ENCODE results near the gene ADAM8. TPM values are rescaled to one million over a fixed set of nuclear protein-coding genes. Genes with fewer than 3 reads are reported as not detected.

ADAM8 gene
- polyA plus RNA-seq, 1 of the 3 experiments (the other 2 are of a cell fraction): 1.7 TPM

DNA sequence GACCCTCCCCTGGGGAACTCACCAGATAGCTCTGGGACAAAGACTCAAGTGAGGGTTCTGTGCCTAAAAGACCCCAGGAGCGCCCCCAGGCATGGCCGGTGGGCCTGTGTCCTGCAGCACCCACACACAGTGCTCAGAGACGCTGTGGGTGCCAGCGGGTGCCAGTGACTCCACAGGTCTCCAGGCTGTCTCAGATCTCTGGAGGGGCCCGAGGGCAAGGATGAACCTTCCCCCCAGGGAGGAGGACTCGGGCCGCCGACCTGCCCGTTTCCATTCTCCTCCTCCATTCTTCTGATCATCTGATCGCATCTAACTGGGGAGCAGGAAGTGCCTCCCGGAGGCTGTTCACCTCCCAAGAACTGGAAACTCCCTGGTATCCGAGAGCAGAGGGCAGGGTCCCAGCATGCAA is 980 bp downstream of the ADAM8 start (continued):
- TF ChIP-seq, protein P1, sequence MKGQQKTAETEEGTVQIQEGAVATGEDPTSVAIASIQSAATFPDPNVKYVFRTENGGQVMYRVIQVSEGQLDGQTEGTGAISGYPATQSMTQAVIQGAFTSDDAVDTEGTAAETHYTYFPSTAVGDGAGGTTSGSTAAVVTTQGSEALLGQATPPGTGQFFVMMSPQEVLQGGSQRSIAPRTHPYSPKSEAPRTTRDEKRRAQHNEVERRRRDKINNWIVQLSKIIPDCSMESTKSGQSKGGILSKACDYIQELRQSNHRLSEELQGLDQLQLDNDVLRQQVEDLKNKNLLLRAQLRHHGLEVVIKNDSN (IDR thresholded peaks at IDR 0.05; ENCODE audit: borderline replicate concordance, low read depth): no peak
- TF ChIP-seq NRF1 (IDR thresholded peaks at IDR 0.05; ENCODE audit: low read depth, low read length): no peak
- no peak for TF ChIP-seq POLR2AphosphoS5 (IDR thresholded peaks at IDR 0.05; ENCODE audit: low read depth, low read length)

DNA sequence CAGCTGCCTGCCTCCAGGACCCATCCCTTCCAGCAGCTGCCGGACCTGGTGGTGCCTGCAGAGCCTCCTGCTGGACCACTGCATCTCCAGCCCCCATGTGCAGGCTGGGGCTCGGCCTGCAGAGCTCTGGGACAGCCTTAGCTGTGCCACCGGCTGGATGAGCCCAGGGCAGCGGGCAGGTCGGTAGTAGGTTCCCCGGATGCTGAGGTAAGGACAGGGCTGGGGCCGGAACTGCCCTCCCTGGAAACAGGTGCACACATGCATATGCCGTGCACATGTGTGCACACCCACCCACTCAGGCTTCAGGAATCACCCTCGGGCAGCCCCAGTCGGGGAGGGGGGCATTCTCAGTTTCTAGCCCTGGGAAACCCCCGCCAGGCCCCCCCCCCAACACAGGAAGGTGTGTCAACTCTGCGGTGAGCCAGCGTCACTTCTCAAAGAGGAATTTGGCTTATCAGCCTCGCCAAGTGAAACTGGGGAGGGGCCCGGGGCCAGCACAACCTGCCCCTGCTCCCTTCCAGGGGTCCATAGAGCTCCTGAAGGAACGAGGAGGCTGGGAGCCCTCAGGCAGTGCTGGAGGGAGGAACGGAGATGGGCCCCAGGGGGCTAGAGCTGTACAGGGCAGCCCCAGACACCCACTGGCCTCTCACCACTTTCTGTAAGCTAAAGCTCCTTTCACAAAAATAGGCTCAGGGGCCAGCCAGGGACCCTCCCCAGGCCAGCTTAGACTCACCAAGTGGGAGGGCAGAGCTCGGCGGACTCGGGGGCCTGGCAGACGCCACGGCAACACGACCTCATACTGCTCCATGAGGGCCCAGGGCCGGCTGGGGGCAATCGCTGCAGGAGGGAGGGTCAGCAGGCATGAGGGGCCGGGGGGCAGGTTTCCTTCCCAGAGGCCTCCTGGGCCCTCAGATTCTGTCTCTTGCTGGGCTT is 1.7 kb downstream of the ADAM8 start:
- Histone ChIP-seq H2AFZ (ENCODE audit: low read depth) (no peak overlapping the region), H3F3A (replicated peaks; ENCODE audit: insufficient read depth) (no peaks in the 10 kb centered on the region), H3K4me3 (ENCODE audit: low read depth in 2 of 2, low read length in 1 of 2) (no peak overlapping the region), H3K27me3 (ENCODE audit: insufficient read depth) (no peaks in the 10 kb centered on the region), H3K36me3 (replicated peaks in 1 of 2; ENCODE audit: control insufficient read depth in 1 of 2, insufficient read depth in 2 of 2, low read length in 1 of 2) (peaks cover 0 to 13% of the 10 kb centered on the region in 2 experiments), H3K27ac (ENCODE audit: low read depth in 2 of 2, low read length in 1 of 2) (no peak overlapping the region), H3K4me1 (ENCODE audit: control insufficient read depth in 1 of 2, insufficient read depth in 2 of 2, low read depth in 1 of 2, low read length in 1 of 2) (no peaks in the 10 kb centered on the region; a peak in 1 of 4 replicates), H3K9ac (no peak overlapping the region), H3K9me2 (no peaks in the 10 kb centered on the region), H4K20me1 (ENCODE audit: insufficient read depth) (no peaks in the 10 kb centered on the region; the same call in 1 of the 2 replicates), H3K79me2 (ENCODE audit: insufficient read depth) (no peaks in the 10 kb centered on the region), H3K9me3 (no peaks in the 10 kb centered on the region), H3K4me2 (no peak overlapping the region)
- ChIA-PET CTCF (interaction anchor here (0.7 kb wide), 1 partner anchor 439 kb away, joined by 3 read pairs; no protein-coding TSS in a partner anchor), POLR2A (no interaction called here)
- no peak for DNase-seq
- TF ChIP-seq, protein P2, sequence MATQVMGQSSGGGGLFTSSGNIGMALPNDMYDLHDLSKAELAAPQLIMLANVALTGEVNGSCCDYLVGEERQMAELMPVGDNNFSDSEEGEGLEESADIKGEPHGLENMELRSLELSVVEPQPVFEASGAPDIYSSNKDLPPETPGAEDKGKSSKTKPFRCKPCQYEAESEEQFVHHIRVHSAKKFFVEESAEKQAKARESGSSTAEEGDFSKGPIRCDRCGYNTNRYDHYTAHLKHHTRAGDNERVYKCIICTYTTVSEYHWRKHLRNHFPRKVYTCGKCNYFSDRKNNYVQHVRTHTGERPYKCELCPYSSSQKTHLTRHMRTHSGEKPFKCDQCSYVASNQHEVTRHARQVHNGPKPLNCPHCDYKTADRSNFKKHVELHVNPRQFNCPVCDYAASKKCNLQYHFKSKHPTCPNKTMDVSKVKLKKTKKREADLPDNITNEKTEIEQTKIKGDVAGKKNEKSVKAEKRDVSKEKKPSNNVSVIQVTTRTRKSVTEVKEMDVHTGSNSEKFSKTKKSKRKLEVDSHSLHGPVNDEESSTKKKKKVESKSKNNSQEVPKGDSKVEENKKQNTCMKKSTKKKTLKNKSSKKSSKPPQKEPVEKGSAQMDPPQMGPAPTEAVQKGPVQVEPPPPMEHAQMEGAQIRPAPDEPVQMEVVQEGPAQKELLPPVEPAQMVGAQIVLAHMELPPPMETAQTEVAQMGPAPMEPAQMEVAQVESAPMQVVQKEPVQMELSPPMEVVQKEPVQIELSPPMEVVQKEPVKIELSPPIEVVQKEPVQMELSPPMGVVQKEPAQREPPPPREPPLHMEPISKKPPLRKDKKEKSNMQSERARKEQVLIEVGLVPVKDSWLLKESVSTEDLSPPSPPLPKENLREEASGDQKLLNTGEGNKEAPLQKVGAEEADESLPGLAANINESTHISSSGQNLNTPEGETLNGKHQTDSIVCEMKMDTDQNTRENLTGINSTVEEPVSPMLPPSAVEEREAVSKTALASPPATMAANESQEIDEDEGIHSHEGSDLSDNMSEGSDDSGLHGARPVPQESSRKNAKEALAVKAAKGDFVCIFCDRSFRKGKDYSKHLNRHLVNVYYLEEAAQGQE (IDR thresholded peaks at IDR 0.05; ENCODE audit: low read depth, low read length): no peak
- TF ChIP-seq EP300 (IDR thresholded peaks at IDR 0.05; ENCODE audit: borderline replicate concordance in 1 of 2, low read depth in 1 of 2, low read length in 1 of 2) (no peak), RAD21 (IDR thresholded peaks at IDR 0.05; ENCODE audit: low read length) (no peak), CHD2 (IDR thresholded peaks at IDR 0.05; ENCODE audit: low read length, partially characterized antibody) (no peak)
- WGBS (ENCODE audit: low lambda C conversion rate): 61% methylated on average over 15 of the region's 26 CpGs

DNA sequence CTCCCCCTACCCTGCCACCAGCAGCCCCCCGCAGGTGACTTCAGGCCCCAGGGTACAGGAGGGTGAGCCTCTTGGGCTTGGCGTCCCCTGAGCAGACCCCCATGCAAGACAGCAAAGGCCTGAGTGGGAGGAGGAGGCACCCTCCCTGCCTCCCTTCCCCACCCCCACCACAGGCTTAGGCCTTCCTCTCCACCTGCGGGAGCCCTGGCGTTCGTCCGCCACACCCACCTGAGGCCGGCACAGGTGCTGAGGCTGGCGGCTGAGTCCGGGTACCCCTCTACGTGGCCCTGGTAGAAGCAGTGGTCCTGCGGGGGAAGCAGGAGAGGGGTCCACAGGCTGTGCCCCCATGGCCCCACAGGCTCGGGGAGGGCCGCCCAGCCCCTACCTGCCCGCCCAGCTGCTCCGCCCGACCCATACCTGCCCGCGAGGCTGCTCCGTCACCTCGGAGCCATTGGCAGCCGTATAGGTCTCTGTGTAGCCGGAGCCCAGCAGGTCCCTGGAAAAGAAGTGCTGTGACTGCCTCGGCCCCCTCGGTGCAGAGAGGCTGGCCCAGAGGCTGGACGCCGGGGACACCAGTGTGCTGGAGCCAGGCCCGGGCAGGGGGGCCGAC is 3.0 kb downstream of the ADAM8 start:
- no peak overlapping the region for H2AFZ ChIP-seq (ENCODE audit: low read depth)

More for the DNA sequence above, 3.0 kb downstream of the ADAM8 start:
- no peak overlapping the region for H3K9ac ChIP-seq
- H4K20me1 ChIP-seq (ENCODE audit: insufficient read depth): no peaks in the 10 kb centered on the region; the same call in 1 of the 2 replicates
- no peak overlapping the region for H3K27ac ChIP-seq (ENCODE audit: low read depth in 2 of 2, low read length in 1 of 2)
- H3K9me3 ChIP-seq: no peaks in the 10 kb centered on the region
- 83% methylated on average over 1 of the region's 28 CpGs for WGBS (ENCODE audit: low lambda C conversion rate)
- H3K4me1 ChIP-seq (ENCODE audit: control insufficient read depth in 1 of 2, insufficient read depth in 2 of 2, low read depth in 1 of 2, low read length in 1 of 2): no peaks in the 10 kb centered on the region; a peak in 1 of 4 replicates
- peaks cover 0 to 4% of the 10 kb centered on the region in 2 experiments for H3K36me3 ChIP-seq (replicated peaks in 1 of 2; ENCODE audit: control insufficient read depth in 1 of 2, insufficient read depth in 2 of 2, low read length in 1 of 2)
- no peaks in the 10 kb centered on the region for H3K79me2 ChIP-seq (ENCODE audit: insufficient read depth)
- TF ChIP-seq TCF12 (IDR thresholded peaks at IDR 0.05) (no peak), ELF1 (IDR thresholded peaks at IDR 0.05) (no peak)
- H3K4me3 ChIP-seq (ENCODE audit: low read depth in 2 of 2, low read length in 1 of 2): no peak overlapping the region
- ChIA-PET CTCF (no interaction called here), POLR2A (no interaction called here)
- H3K27me3 ChIP-seq (ENCODE audit: insufficient read depth): no peaks in the 10 kb centered on the region
- no peaks in the 10 kb centered on the region for H3F3A ChIP-seq (replicated peaks; ENCODE audit: insufficient read depth)
- no peak overlapping the region for H3K4me2 ChIP-seq
- no peak for DNase-seq
- H3K9me2 ChIP-seq: no peaks in the 10 kb centered on the region
